NT2/D1 (cell line): ENCODE results near the gene STARD10.

Source experiments
- DNase-seq: peaks from one replicate; pipeline ENCODE4 v3.0.0-alpha.2; 2011; ENCODE audit warnings: low read depth, low spot score
- H3K27me3 ChIP-seq: 2 replicates; pipeline ENCODE4 v1.6.0; 2011; ENCODE audit warnings: mild to moderate bottlenecking; ENCODE audit not compliant: insufficient read length, insufficient read depth
- H3K36me3 ChIP-seq: 2 replicates; pipeline ENCODE4 v1.6.1; 2011; ENCODE audit warnings: mild to moderate bottlenecking, low read length, mixed read lengths; ENCODE audit not compliant: insufficient read depth, insufficient read length
- H3K4me1 ChIP-seq: 2 replicates; pipeline ENCODE4 v1.5.1; 2011; ENCODE audit not compliant: insufficient read depth, insufficient read length
- H3K4me3 ChIP-seq: 2 replicates; pipeline ENCODE4 v1.5.1; 2011; ENCODE audit warnings: low read depth; ENCODE audit not compliant: insufficient read length
- H3K9ac ChIP-seq: 2 replicates; pipeline ENCODE4 v1.6.0; 2011; ENCODE audit warnings: low read depth; ENCODE audit not compliant: insufficient read length
- H3K9me3 ChIP-seq: 2 replicates; pipeline ENCODE4 v1.5.1; 2011; ENCODE audit warnings: mild to moderate bottlenecking, low read length; ENCODE audit not compliant: insufficient read depth
- SUZ12 ChIP-seq: IDR thresholded peaks from 2 replicates; pipeline ENCODE4 v1.6.1; 2011; ENCODE audit not compliant: insufficient read length, insufficient read depth; ENCODE audit errors: extremely low read depth
- YY1 ChIP-seq: IDR thresholded peaks from 2 replicates; pipeline ENCODE4 v1.6.1; 2011; ENCODE audit not compliant: insufficient read length, insufficient read depth
- ZNF274 ChIP-seq: IDR thresholded peaks from 2 replicates; pipeline ENCODE4 v1.6.1; 2011; ENCODE audit warnings: mild to moderate bottlenecking, low read depth, low read length

STARD10 gene

DNA sequence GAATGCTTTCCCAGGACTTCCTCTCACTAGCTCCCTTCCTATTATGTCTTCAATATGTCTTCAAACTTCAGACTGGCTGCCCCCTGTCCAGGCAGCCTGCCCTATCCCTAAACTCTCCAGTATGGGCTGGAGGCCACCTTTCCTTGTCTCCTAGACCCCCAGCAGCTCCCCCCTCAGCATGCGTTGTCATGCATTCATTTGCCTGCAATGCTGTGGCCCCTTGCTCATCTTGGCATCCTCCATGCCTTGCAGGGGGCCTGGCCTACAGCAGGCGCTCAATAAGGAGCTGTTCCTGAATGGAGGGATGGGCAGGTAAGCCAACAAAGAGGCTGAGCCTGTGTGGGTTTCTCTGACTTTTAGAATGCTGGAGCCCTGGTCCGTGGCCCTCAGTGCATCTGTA is 25.3 kb downstream of the STARD10 start:
- H3K27me3 ChIP-seq = no peaks in the 10 kb centered on the region
- DNase-seq = no peak
- H3K4me1 ChIP-seq = peaks cover 30% of the 10 kb centered on the region
- no peaks in the 10 kb centered on the region for H3K9me3 ChIP-seq
- H3K9ac ChIP-seq = no peak overlapping the region
- no peak for TF ChIP-seq ZNF274
- TF ChIP-seq YY1 = no peak
- TF ChIP-seq SUZ12 = no peak
- H3K4me3 ChIP-seq = no peak overlapping the region
- H3K36me3 ChIP-seq = no peaks in the 10 kb centered on the region

DNA sequence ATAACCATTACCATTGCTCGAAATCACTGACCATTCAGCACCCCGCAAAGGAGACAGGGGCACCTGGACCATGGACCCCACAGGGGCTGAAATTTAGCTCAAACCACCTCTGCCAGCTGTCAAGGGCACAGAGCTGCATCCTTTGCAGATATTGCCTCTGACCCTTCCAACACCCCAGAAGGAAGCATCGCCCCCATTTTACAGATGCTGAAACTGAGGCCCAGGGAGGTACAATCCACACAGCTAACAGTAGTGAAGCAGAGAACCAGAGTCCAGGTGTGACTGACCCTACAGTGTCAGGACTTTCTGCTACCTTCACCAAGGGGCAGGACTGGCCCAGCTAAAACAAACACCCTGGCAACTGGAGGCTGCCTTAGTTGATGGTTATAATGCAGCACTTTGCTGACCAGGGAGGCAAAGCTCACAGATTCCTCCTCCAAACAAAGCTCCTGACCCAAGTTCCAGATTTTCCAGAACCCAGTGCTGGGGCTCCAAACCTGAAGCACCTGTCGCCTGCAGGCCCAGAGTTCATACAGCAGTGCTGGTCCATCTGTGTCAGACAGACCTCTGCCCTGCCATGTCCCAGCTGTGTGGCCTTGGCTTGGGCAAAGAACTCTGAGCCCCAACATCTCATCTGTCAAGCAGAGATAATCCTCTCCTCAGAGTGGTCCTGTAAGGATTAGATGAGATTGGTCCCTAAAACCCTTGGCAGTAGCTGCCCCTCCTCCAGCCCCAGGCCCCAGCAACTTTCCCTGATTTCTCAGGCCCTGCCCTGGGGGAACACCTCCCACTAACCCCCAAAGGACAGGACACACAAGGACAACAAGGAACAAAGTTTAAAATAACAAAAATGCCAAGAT is 26.4 kb downstream of the STARD10 start:
- no peaks in the 10 kb centered on the region for H3K36me3 ChIP-seq
- H3K9ac ChIP-seq = no peak overlapping the region
- H3K9me3 ChIP-seq = no peaks in the 10 kb centered on the region

DNA sequence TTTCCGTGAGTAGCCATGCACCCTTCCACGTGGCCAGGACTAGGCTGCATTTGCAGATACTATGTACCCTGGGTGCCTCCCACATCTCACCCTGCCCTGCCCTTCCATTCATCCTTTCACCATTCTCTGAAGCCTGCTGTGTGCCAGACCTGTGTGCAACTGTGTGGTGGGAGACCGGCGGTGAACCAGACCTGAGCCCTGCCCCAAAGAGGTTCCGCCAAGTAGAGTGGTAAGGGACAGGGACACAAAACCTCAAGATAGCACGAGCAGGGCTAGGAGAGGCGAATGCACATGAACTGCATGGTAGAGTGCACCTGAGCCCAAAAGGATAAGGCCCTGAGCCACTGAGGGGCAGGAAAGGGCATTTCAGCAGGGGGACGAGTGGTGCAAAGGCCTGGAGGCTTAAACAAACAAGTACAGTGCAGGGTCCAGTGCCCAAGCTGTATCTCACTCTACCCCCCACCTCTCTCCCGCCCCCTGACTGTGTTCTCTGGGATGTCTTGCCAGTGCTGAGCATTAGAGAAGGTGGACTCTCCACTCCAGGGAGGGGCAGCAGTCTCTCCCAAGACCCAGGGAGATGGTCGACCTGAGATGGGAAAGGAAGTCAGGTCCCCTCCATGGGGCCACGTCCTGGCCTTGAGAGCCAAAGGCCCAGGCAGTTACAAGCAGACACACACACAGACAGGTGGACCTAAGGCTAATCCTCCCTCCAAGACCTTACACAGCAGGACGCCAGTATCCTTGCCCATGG is 27.5 kb downstream of the STARD10 start:
- Histone ChIP-seq H3K9me3 (no peaks in the 10 kb centered on the region), H3K4me3 (no peak overlapping the region), H3K9ac (no peak overlapping the region), H3K4me1 (peaks cover 21% of the 10 kb centered on the region), H3K36me3 (no peaks in the 10 kb centered on the region), H3K27me3 (no peaks in the 10 kb centered on the region)
- DNase-seq = no peak
- TF ChIP-seq ZNF274 = no peak
- TF ChIP-seq YY1 = no peak
- TF ChIP-seq SUZ12 = no peak

More for the DNA sequence above, 26.4 kb downstream of the STARD10 start:
- no peak for DNase-seq
- no peak for TF ChIP-seq SUZ12
- TF ChIP-seq YY1 = no peak
- no peak for TF ChIP-seq ZNF274
- Histone ChIP-seq H3K27me3 (no peaks in the 10 kb centered on the region), H3K4me1 (peaks cover 25% of the 10 kb centered on the region), H3K4me3 (no peak overlapping the region)

DNA sequence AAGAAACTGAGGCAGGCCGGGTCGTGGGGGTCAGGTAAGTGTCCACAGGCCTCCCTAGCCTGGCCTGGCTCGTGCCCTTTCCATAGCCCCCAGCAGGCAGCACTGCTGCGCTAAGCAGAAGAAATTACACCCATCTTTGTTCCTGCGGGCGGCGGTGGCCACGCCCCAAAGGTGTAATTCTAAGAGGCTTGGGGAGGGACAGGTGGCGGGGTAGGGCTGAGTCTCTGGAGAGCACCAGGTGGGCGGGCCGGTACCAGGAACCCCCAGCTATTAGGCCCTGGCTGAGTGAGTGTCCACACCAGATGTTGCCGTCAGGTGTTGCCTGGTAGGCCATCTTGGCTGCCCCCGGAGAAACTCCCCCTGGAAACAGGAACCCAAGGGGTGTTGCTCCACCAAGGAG is 29.3 kb downstream of the STARD10 start:
- DNase-seq = no peak
- no peak overlapping the region for H3K9ac ChIP-seq

DNA sequence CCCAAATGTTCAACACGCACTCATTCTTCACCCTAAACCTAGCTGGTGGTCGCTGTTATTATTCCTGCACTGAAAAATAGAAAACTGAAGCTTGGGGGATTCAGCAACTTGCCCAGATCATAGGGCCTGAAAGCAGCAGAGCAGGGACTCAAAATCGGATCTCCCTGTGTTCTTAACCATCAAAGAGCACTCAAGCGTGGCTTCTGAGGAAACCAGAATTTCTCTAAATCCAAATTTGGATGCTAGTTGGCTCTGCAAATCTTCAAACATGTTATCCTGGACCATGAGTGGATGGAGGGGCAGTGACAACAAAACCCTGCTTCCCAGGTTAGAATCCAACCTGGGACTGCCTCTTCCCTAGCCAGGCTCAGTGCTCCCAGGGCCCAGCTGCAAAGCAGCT is 30.0 kb downstream of the STARD10 start:
- TF ChIP-seq YY1 (no peak), ZNF274 (no peak), SUZ12 (no peak)

More for the DNA sequence above, 29.3 kb downstream of the STARD10 start:
- TF ChIP-seq ZNF274 (no peak), SUZ12 (no peak), YY1 (no peak)
- H3K4me1 ChIP-seq = peaks cover 17% of the 10 kb centered on the region
- no peaks in the 10 kb centered on the region for H3K9me3 ChIP-seq
- no peaks in the 10 kb centered on the region for H3K27me3 ChIP-seq
- no peaks in the 10 kb centered on the region for H3K36me3 ChIP-seq
- no peak overlapping the region for H3K4me3 ChIP-seq

DNA sequence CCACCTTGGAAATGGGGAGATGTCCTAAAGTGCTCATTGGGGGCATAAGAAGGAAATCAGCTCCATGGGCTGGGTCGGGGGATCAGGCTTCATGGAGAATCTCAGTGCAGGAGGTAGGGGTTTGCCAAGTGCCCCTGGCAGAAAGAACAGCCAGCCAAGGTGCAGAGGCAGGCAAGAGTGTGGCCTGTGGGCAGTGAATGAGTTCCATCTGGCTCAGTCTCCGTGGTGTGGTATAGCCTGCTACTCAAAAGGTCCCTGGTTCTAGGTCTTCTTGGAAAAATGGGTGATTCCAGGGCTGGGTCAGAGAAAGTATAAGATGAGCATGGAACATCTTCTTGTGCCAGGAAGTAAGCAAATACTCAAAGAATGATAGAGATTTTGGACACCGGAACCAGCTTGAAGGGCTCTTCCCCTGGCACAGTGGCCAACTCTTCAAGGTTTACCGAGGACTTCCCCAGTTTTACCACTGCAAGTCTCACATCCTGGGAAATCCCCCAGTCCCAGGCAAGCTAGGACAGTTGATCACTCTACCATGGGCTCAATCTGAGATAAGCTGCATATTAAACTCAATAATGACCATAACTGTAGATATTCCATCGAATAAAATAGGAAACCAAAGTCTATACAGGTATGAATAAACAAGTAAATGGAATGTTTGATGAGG is 31.1 kb downstream of the STARD10 start:
- Histone ChIP-seq H3K36me3 (peaks cover 9% of the 10 kb centered on the region), H3K4me1 (peaks cover 15% of the 10 kb centered on the region), H3K4me3 (no peak overlapping the region), H3K9me3 (no peaks in the 10 kb centered on the region), H3K9ac (no peak overlapping the region), H3K27me3 (no peaks in the 10 kb centered on the region)
- TF ChIP-seq SUZ12 (no peak), YY1 (no peak), ZNF274 (no peak)
- DNase-seq = no peak

More for the DNA sequence above, 30.0 kb downstream of the STARD10 start:
- peaks cover 18% of the 10 kb centered on the region for H3K4me1 ChIP-seq
- H3K9me3 ChIP-seq = no peaks in the 10 kb centered on the region
- H3K27me3 ChIP-seq = no peaks in the 10 kb centered on the region
- peaks cover 2% of the 10 kb centered on the region for H3K36me3 ChIP-seq
- H3K9ac ChIP-seq = no peak overlapping the region
- no peak overlapping the region for H3K4me3 ChIP-seq
- no peak for DNase-seq
